Thyroid gland (tissue), 4 donors: Measurements from ENCODE around the gene CLRN2. TPM values are rescaled to one million over a fixed set of nuclear protein-coding genes. Genes with fewer than 3 reads are reported as not detected.

Source experiments
- DNase-seq, 2 donors: peaks; one replicate each; pipeline ENCODE4 v3.0.0-alpha.2; 2019
- H3K27ac ChIP-seq, 3 donors: fragments of 200-600 bp; sonication (generic); 1 replicate in 2 of 3; 2 replicates in 1 of 3; pipeline ENCODE4 v1.5.1; 2016 to 2019; ENCODE audit warnings: mild to moderate bottlenecking in 1 of 3, moderate library complexity in 1 of 3
- H3K27me3 ChIP-seq: fragments of 200-600 bp; sonication (generic); one replicate; pipeline ENCODE4 v1.5.1; 2019
- H3K36me3 ChIP-seq, 2 donors: fragments of 200-600 bp; sonication (generic); one replicate each; pipeline ENCODE4 v1.5.1; 2016 to 2019
- H3K4me1 ChIP-seq, 2 donors: fragments of 200-600 bp; sonication (generic); one replicate each; pipeline ENCODE4 v1.5.1; 2017 to 2019
- H3K4me3 ChIP-seq, 3 donors: fragments of 200-600 bp; sonication (generic); replicated peaks in 1 of 3; 1 replicate in 2 of 3; 2 replicates in 1 of 3; pipeline ENCODE4 v1.5.1; 2016; ENCODE audit warnings: mild to moderate bottlenecking in 1 of 3
- H3K9me3 ChIP-seq: fragments of 200-600 bp; sonication (generic); one replicate; pipeline ENCODE4 v1.5.1; 2017
- CTCF ChIP-seq, 6 experiments: fragments of 200-600 bp in 3 of 6; fragments of 450-650 bp in 3 of 6; sonication (generic) in 3 of 6; IDR thresholded peaks; one replicate each; pipeline ENCODE4 v1.5.1; 2016 to 2019; ENCODE audit warnings: antibody characterized with exemption in 6 of 6, mild to moderate bottlenecking in 2 of 6, inconsistent platforms in 1 of 6, moderate library complexity in 1 of 6
- POLR2A ChIP-seq, 2 donors: fragments of 450-650 bp; IDR thresholded peaks; one replicate each; pipeline ENCODE4 v1.6.1; 2017; ENCODE audit warnings: antibody characterized with exemption in 2 of 2, mild to moderate bottlenecking in 2 of 2, moderate library complexity in 1 of 2
- WGBS, 2 donors: methylation state at CpG; one replicate each; pipeline ENCODE4 v1.1.5; 2017; 5-methylcytosine and 5-hydroxymethylcytosine counted together
- intact Hi-C: fragments of 100-400 bp; cut with DNase I; formaldehyde crosslinking; loops from one replicate; pipeline ENCODE4 v1.15.1; 2023
- total RNA-seq, 4 donors: library from RNA; depleted of rRNA; stranded (reverse); fragments of >200 nt; gene quantifications; one replicate each; pipeline ENCODE4 v1.2.3, GENCODE V29; 2016

CLRN2 gene
- total RNA-seq, 4 donors from 2014 or later = not detected

DNA sequence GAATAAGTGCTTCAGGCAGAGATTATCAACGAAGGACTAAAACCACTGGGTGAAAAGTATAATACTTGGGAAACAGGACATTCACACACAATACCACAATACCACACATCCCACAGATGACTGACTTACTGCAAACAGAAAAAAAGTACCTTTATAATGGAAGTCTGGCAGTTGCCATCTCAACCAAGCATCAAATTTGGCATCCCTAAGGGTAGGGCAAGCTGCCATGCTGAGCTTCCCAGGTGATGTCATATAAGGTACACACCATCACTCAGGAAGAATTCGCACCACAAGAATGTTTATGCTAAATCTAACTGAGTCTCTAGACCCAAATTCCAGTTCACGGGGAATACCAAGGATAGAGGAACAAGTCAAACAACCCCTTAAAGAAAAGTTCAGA lies 12.2 kb upstream of the CLRN2 start:
- no peak overlapping the region for H3K27ac ChIP-seq
- peaks cover 16 to 27% of the 10 kb centered on the region in 2 donors for H3K36me3 ChIP-seq
- H3K4me3 ChIP-seq = no peak overlapping the region
- H3K27me3 ChIP-seq = no peaks in the 10 kb centered on the region
- intact Hi-C loops = no loop called here
- TF ChIP-seq CTCF (IDR thresholded peaks at IDR 0.05) (no peak), POLR2A (IDR thresholded peaks at IDR 0.05) (no peak)
- H3K9me3 ChIP-seq = no peaks in the 10 kb centered on the region
- 88 to 97% methylated on average over 3 of the region's 3 CpGs for WGBS, 2 donors
- DNase-seq = no peak
- no peaks in the 10 kb centered on the region for H3K4me1 ChIP-seq

GRCh38 chr4:17504081-17504480 lies 10.9 kb upstream of the CLRN2 start:
- H3K9me3 ChIP-seq = no peaks in the 10 kb centered on the region
- no peaks in the 10 kb centered on the region for H3K27me3 ChIP-seq
- no peak for DNase-seq
- 89 to 90% methylated on average over 7 of the region's 7 CpGs for WGBS, 2 donors
- TF ChIP-seq CTCF (IDR thresholded peaks at IDR 0.05) (no peak), POLR2A (IDR thresholded peaks at IDR 0.05) (no peak)
- no peak overlapping the region for H3K4me3 ChIP-seq
- no peak overlapping the region for H3K27ac ChIP-seq
- intact Hi-C loops = no loop called here
- H3K36me3 ChIP-seq = peaks cover 12 to 27% of the 10 kb centered on the region in 2 donors
- H3K4me1 ChIP-seq = no peaks in the 10 kb centered on the region

DNA sequence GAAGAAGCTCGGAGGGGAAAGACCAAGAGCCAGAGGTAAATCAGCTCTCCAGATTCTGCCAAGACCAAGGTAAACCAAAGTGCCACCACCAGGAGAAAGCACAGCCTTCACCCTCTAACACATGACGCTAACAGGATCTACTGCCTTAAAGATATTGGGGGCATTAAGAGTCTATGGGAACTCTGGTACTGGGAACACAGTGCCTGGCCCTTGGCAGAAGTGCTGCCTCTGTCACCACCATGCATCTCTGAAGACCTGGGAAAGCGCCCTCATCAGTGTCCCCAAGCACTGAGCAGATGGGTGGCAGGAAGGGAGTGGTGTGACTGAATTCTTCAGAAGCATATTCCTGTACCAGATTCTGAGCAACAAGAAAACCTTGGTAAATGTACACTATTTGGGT lies 4.4 kb upstream of the CLRN2 start:
- Histone ChIP-seq H3K9me3 (no peaks in the 10 kb centered on the region), H3K36me3 (peaks cover 0 to 2% of the 10 kb centered on the region in 2 donors), H3K27ac (no peak overlapping the region), H3K27me3 (no peaks in the 10 kb centered on the region), H3K4me3 (no peak overlapping the region), H3K4me1 (peaks cover 12 to 23% of the 10 kb centered on the region in 2 donors)
- intact Hi-C loops = no loop called here
- 92 to 100% methylated on average over 3 of the region's 3 CpGs for WGBS, 2 donors
- DNase-seq = no peak
- TF ChIP-seq POLR2A (IDR thresholded peaks at IDR 0.05) (no peak), CTCF (IDR thresholded peaks at IDR 0.05) (no peak)

DNA sequence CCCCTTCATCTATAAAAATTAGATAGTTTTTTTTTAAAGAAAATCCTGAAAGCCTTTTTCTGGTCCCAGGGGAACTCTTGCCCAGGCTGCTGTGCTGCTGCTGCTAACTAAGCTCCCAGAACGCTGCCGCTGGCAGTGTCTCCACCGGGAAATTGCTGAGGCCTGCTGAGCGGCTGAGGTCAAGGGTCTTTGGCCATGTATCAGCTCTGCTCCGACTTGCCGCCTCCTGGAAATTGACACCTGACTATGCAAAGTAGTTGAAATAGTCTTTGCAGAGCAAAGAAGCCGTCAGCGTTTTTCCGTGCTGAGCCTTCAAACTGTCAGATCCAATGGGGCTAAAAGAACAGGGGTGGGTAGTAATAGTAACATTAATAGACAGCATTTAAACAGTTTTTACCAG lies 3.9 kb upstream of the CLRN2 start:
- Histone ChIP-seq H3K36me3 (peaks cover 0 to 2% of the 10 kb centered on the region in 2 donors), H3K4me1 (peaks cover 12 to 23% of the 10 kb centered on the region in 2 donors), H3K27me3 (no peaks in the 10 kb centered on the region), H3K4me3 (peak overlapping the region in 1 of 3 donors; percentile 69), H3K27ac (peak overlapping the region in 1 of 3 donors; percentile 82), H3K9me3 (no peaks in the 10 kb centered on the region)
- 21 to 43% methylated on average over 8 to 9 of the region's 9 CpGs for WGBS, 2 donors
- intact Hi-C loops = no loop called here
- TF ChIP-seq POLR2A (IDR thresholded peaks at IDR 0.05) (no peak), CTCF (IDR thresholded peaks at IDR 0.05) (no peak)
- DNase-seq = peak; percentile 52 to 68

- peak; percentile 62 to 63 for DNase-seq
- intact Hi-C loops = no loop called here
- Histone ChIP-seq H3K4me3 (peak overlapping the region; percentile 23 to 79 (median 69)), H3K27me3 (no peaks in the 10 kb centered on the region), H3K36me3 (peaks cover 0 to 2% of the 10 kb centered on the region in 2 donors), H3K4me1 (peaks cover 12 to 23% of the 10 kb centered on the region in 2 donors), H3K9me3 (no peaks in the 10 kb centered on the region), H3K27ac (peak overlapping the region; percentile 18 to 82 (median 52))
- 6 to 8% methylated on average over 19 to 32 of the region's 32 CpGs for WGBS, 2 donors
- TF ChIP-seq POLR2A (IDR thresholded peaks at IDR 0.05) (no peak), CTCF (IDR thresholded peaks at IDR 0.05) (no peak)
Observed at GRCh38 chr4:17511509-17511949, 3.4 kb upstream of the CLRN2 start.
